Endodermal cell (in vitro differentiated cells): ENCODE data around the gene NT5C. TPM values are rescaled to one million over a fixed set of nuclear protein-coding genes. Genes with fewer than 3 reads are reported as not detected.

Experiments used
- DNase-seq: peaks from one replicate; pipeline ENCODE4 v3.0.0-alpha.2; 2017
- H3K27ac ChIP-seq: 2 replicates; pipeline ENCODE4 v1.5.1; 2013; ENCODE audit warnings: mild to moderate bottlenecking, low read depth, low read length, moderate library complexity
- H3K27me3 ChIP-seq: 2 replicates; pipeline ENCODE4 v1.6.1; 2013; ENCODE audit warnings: mild to moderate bottlenecking, low read length, moderate library complexity; ENCODE audit not compliant: insufficient read depth, control insufficient read depth, poor library complexity, severe bottlenecking
- H3K36me3 ChIP-seq: 2 replicates; pipeline ENCODE4 v1.7.0; 2013; ENCODE audit warnings: mild to moderate bottlenecking, low read length, moderate library complexity; ENCODE audit not compliant: control insufficient read depth, insufficient read depth
- H3K4me1 ChIP-seq: one replicate; pipeline ENCODE4 v1.7.0; 2013; ENCODE audit warnings: low read length; ENCODE audit not compliant: control insufficient read depth, insufficient read depth
- H3K4me3 ChIP-seq: 2 replicates; pipeline ENCODE4 v1.5.1; 2013; ENCODE audit warnings: mild to moderate bottlenecking, low read length, moderate library complexity
- H3K9ac ChIP-seq: 2 replicates; pipeline ENCODE4 v1.6.1; 2013; ENCODE audit warnings: mild to moderate bottlenecking, low read length, moderate library complexity; ENCODE audit not compliant: poor library complexity, severe bottlenecking; ENCODE audit errors: extremely low read depth
- H3K9me3 ChIP-seq: 2 replicates; pipeline ENCODE4 v1.6.1; 2013; ENCODE audit warnings: mild to moderate bottlenecking, low read length, moderate library complexity; ENCODE audit not compliant: control insufficient read depth
- H3K27ac Mint-ChIP-seq: 2 replicates; pipeline ENCODE4 v1.8.0; 2020; ENCODE audit warnings: mixed read lengths
- H3K27me3 Mint-ChIP-seq: 2 replicates; pipeline ENCODE4 v1.8.0; 2021; ENCODE audit warnings: mild to moderate bottlenecking, mixed read lengths; ENCODE audit not compliant: insufficient read depth
- H3K36me3 Mint-ChIP-seq: 2 replicates; pipeline ENCODE4 v1.8.0; 2020; ENCODE audit warnings: low read depth, mixed read lengths
- H3K4me1 Mint-ChIP-seq: 2 replicates; pipeline ENCODE4 v1.8.0; 2020; ENCODE audit warnings: mixed read lengths
- H3K4me3 Mint-ChIP-seq: 2 replicates; pipeline ENCODE4 v1.8.0; 2020; ENCODE audit warnings: mild to moderate bottlenecking, moderate library complexity, mixed read lengths
- H3K9me3 Mint-ChIP-seq: 2 replicates; pipeline ENCODE4 v1.8.0; 2020; ENCODE audit warnings: mild to moderate bottlenecking, mixed read lengths
- WGBS, 2 experiments: methylation state at CpG; one replicate each; pipeline versions ENCODE4 v1.1.5 to v1.1.7; 2013; ENCODE audit warnings: missing lambda C conversion rate in 2 of 2, mixed read lengths in 1 of 2; ENCODE audit not compliant: insufficient coverage in 1 of 2, insufficient read length in 1 of 2; 5-methylcytosine and 5-hydroxymethylcytosine counted together
- total RNA-seq, 2 donors: library from RNA; stranded (reverse); fragmentation: NEBNext Ultra II Directional in 1 of 2; extraction: Animal tissue kit (Norgen Biotek cat#: 25700) in 1 of 2; gene quantifications; 2 replicates in 1 of 2; 3 replicates in 1 of 2; pipeline ENCODE4 v1.2.1, GENCODE V29; 2021
- TF ChIP-seq, protein P1 (sequence below): fragments of 200-600 bp; sonication (generic); conservative IDR thresholded peaks from 2 replicates; pipeline ENCODE4 v1.5.0; 2021; ENCODE audit warnings: antibody characterized with exemption, mild to moderate bottlenecking

NT5C gene
- total RNA-seq, 2 donors from 2014 or later, result 69.1 to 80.3 TPM

DNA sequence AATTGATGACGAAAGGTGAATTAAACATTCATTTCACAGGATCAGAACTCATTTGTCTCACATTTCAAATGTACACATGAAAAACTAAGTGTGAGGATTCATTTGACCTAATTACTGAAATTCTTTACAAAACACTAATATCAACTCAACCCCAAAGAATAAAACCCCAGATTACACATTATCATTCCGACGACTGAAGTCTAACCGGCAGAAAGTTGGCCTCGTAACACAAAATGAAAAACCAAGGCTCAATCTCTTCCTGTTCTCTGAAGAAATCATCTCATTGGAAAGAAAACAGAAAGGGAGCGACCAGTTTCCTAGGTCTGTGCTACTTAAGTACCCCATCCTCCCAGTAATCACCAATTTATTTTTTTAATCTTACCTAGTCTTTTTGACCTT, 21.0 kb upstream of the NT5C start:
- TF ChIP-seq, protein P1, sequence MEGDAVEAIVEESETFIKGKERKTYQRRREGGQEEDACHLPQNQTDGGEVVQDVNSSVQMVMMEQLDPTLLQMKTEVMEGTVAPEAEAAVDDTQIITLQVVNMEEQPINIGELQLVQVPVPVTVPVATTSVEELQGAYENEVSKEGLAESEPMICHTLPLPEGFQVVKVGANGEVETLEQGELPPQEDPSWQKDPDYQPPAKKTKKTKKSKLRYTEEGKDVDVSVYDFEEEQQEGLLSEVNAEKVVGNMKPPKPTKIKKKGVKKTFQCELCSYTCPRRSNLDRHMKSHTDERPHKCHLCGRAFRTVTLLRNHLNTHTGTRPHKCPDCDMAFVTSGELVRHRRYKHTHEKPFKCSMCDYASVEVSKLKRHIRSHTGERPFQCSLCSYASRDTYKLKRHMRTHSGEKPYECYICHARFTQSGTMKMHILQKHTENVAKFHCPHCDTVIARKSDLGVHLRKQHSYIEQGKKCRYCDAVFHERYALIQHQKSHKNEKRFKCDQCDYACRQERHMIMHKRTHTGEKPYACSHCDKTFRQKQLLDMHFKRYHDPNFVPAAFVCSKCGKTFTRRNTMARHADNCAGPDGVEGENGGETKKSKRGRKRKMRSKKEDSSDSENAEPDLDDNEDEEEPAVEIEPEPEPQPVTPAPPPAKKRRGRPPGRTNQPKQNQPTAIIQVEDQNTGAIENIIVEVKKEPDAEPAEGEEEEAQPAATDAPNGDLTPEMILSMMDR, result no peak
- DNase-seq, result no peak
- peaks cover 3% of the 10 kb centered on the region for H3K4me1 ChIP-seq
- H3K9me3 ChIP-seq, result no peaks in the 10 kb centered on the region
- Mint-ChIP-seq H3K36me3 (peaks cover 18% of the 10 kb centered on the region), H3K27me3 (no peaks in the 10 kb centered on the region), H3K4me1 (peaks cover 21% of the 10 kb centered on the region), H3K9me3 (no peaks in the 10 kb centered on the region), H3K27ac (peak overlapping the region; percentile 92), H3K4me3 (peak overlapping the region; percentile 96)
- H3K27ac ChIP-seq, result peak overlapping the region; percentile 14
- peaks cover 27% of the 10 kb centered on the region for H3K36me3 ChIP-seq
- H3K27me3 ChIP-seq, result no peaks in the 10 kb centered on the region
- 15 to 21% methylated on average over 5 of the region's 6 CpGs for WGBS, 2 experiments
- H3K9ac ChIP-seq, result peak overlapping the region; percentile 91
- H3K4me3 ChIP-seq, result peak overlapping the region; percentile 94

DNA sequence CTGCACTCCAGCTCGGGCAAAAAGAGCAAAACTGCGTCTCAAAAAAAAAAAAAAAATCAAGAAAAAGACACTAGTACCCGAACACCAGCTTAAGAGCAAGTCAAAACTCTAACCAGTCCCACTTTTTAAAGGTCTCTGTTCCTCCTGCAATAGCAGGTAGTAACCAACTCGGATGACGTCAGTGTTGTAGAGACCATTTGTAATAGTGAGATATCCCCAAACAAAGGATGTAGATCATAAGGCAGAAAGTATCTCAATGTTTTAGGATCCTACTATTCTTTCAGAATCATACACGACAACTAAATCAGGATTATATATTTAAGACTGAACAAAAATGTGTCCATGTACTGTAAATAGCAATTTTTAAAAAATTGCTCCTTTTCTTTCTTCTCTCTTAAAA, 20.4 kb upstream of the NT5C start:
- Histone ChIP-seq H3K27ac (no peak overlapping the region), H3K9me3 (no peaks in the 10 kb centered on the region), H3K27me3 (no peaks in the 10 kb centered on the region), H3K4me3 (peak overlapping the region; percentile 94), H3K9ac (peak overlapping the region; percentile 91), H3K4me1 (peaks cover 3% of the 10 kb centered on the region), H3K36me3 (peaks cover 27% of the 10 kb centered on the region)
- Mint-ChIP-seq H3K27ac (peak overlapping the region; percentile 92), H3K4me1 (peaks cover 21% of the 10 kb centered on the region), H3K4me3 (peak overlapping the region; percentile 96), H3K36me3 (peaks cover 24% of the 10 kb centered on the region), H3K9me3 (no peaks in the 10 kb centered on the region), H3K27me3 (no peaks in the 10 kb centered on the region)
- DNase-seq, result no peak
- WGBS, 2 experiments, result 76% methylated on average over 6 of the region's 6 CpGs; no CpG with 5 or more reads in 1 of the 2 experiments
- TF ChIP-seq, protein P1, result no peak

DNA sequence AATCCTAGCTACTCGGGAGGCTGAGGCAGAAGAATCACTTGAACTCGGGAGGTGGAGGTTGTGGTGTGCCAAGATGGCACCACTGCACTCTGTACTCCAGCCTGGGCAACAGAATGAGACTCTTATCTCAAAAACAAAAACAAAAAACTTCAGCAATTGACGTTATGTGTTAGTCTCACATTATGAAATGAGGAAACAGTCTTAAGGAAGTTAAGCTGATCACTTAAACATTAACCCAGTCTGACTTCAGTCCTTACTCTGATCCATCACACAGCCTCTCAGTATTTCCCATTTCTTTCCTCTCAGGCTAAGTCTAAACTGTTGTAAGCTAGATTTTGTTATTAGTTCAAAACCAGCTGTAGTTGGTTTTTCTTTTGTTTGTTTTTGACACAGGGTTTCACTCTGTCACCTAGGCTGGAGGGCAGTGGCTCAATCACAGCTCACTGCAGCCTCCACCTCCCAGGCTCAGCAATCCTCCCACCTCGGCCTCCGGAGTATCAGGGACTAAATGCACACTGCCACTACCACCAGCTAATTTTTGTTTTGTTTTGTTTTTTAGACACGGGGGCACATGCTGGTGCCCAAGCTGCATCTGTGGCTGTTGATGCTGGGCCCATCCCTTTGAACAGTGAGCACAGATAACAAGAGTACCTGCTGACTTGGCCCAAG, 16.5 kb upstream of the NT5C start:
- Histone ChIP-seq H3K27ac (no peak overlapping the region), H3K4me1 (no peaks in the 10 kb centered on the region), H3K4me3 (no peak overlapping the region), H3K9ac (no peak overlapping the region), H3K9me3 (no peaks in the 10 kb centered on the region), H3K27me3 (no peaks in the 10 kb centered on the region), H3K36me3 (peaks cover 65% of the 10 kb centered on the region)
- TF ChIP-seq, protein P1, result no peak
- 94 to 96% methylated on average over 6 of the region's 6 CpGs for WGBS, 2 experiments
- Mint-ChIP-seq H3K4me3 (no peak overlapping the region), H3K27ac (peak overlapping the region; percentile 45), H3K9me3 (no peaks in the 10 kb centered on the region), H3K4me1 (peaks cover 13% of the 10 kb centered on the region), H3K27me3 (no peaks in the 10 kb centered on the region), H3K36me3 (peaks cover 56% of the 10 kb centered on the region)
- no peak for DNase-seq
